HEK293 (cell line): ENCODE results near the gene ADPRHL1.
"Not testable (repeated sequence)": the region's sequence is repeated elsewhere in the genome, so short reads cannot be mapped to it uniquely, and the experiment has no call there.

Source experiments
- CTCF ChIA-PET: fragments of 350-600 bp; formaldehyde crosslinking; extraction: SDS; loops from one replicate; lab custom pipeline; 2021; ENCODE audit warnings: antibody characterized with exemption; lab: Yijun Ruan, JAX
- POLR2A ChIA-PET: fragments of 300-600 bp; formaldehyde crosslinking; extraction: SDS; loops from one replicate; lab custom pipeline; 2020; ENCODE audit warnings: antibody characterized with exemption, inconsistent platforms; lab: Yijun Ruan, JAX
- H3K27ac ChIP-seq: fragments of 200-500 bp; sonication (Bioruptor generic); 2 replicates; pipeline ENCODE4 v1.5.1; 2014; ENCODE audit warnings: low read depth, low read length, control low read depth, inconsistent platforms; ENCODE audit errors: extremely low read depth
- H3K36me3 ChIP-seq, 2 experiments: fragments of 200-500 bp in 1 of 2; sonication (Bioruptor generic) in 1 of 2; 1 replicate in 1 of 2; 2 replicates in 1 of 2; pipeline ENCODE4 v1.5.1; 2014 to 2017; ENCODE audit warnings: inconsistent platforms in 2 of 2, low read length in 2 of 2; ENCODE audit not compliant: control insufficient read depth in 2 of 2, insufficient read depth in 1 of 2
- H3K4me1 ChIP-seq: fragments of 200-500 bp; sonication (Bioruptor generic); 2 replicates; pipeline ENCODE4 v1.5.1; 2014; ENCODE audit warnings: mild to moderate bottlenecking, low read length, inconsistent platforms; ENCODE audit not compliant: control insufficient read depth, insufficient read depth
- H3K4me3 ChIP-seq: 2 replicates; pipeline ENCODE4 v1.5.1; 2011; ENCODE audit warnings: low read depth, mild to moderate bottlenecking, control low read depth, low read length, moderate library complexity
- H3K9me3 ChIP-seq: fragments of 200-500 bp; sonication (Bioruptor generic); 2 replicates; pipeline ENCODE4 v1.5.1; 2014; ENCODE audit warnings: low read depth, low read length, inconsistent platforms; ENCODE audit not compliant: control insufficient read depth, insufficient read depth
- GLIS1 ChIP-seq: fragments of 450-650 bp; formaldehyde crosslinking; IDR thresholded peaks from 2 replicates; pipeline ENCODE4 v1.5.1; 2016; ENCODE audit warnings: missing biosample characterization, missing genetic modification characterization
- REST ChIP-seq: fragments of 450-650 bp; formaldehyde crosslinking; IDR thresholded peaks from 2 replicates; pipeline ENCODE4 v1.5.1; 2016; ENCODE audit warnings: missing biosample characterization, missing genetic modification characterization
- YY2 ChIP-seq: fragments of 450-650 bp; formaldehyde crosslinking; IDR thresholded peaks from 2 replicates; pipeline ENCODE4 v1.5.1; 2016; ENCODE audit warnings: missing biosample characterization, missing genetic modification characterization
- ZEB2 ChIP-seq: fragments of 450-650 bp; formaldehyde crosslinking; IDR thresholded peaks from 2 replicates; pipeline ENCODE4 v1.5.1; 2016; ENCODE audit warnings: missing biosample characterization, missing genetic modification characterization
- ZFP37 ChIP-seq: fragments of 450-650 bp; formaldehyde crosslinking; IDR thresholded peaks from 2 replicates; pipeline ENCODE4 v1.5.1; 2016; ENCODE audit warnings: missing biosample characterization, missing genetic modification characterization
- ZFP41 ChIP-seq: fragments of 450-650 bp; formaldehyde crosslinking; IDR thresholded peaks from 2 replicates; pipeline ENCODE4 v1.5.1; 2016; ENCODE audit warnings: missing biosample characterization, missing genetic modification characterization, borderline replicate concordance
- ZNF157 ChIP-seq: fragments of 450-650 bp; formaldehyde crosslinking; IDR thresholded peaks from 2 replicates; pipeline ENCODE4 v1.5.1; 2016; ENCODE audit warnings: missing biosample characterization, missing genetic modification characterization
- ZNF324 ChIP-seq: fragments of 450-650 bp; formaldehyde crosslinking; IDR thresholded peaks from 2 replicates; pipeline ENCODE4 v1.5.1; 2016; ENCODE audit warnings: missing biosample characterization, missing genetic modification characterization
- ZNF335 ChIP-seq: fragments of 450-650 bp; formaldehyde crosslinking; conservative IDR thresholded peaks from 2 replicates; pipeline ENCODE4 v1.5.1; 2016; ENCODE audit warnings: missing biosample characterization, missing genetic modification characterization
- ZNF362 ChIP-seq: fragments of 450-650 bp; formaldehyde crosslinking; IDR thresholded peaks from 2 replicates; pipeline ENCODE4 v1.5.1; 2016; ENCODE audit warnings: missing biosample characterization, missing genetic modification characterization
- ZNF473 ChIP-seq: fragments of 450-650 bp; formaldehyde crosslinking; IDR thresholded peaks from 2 replicates; pipeline ENCODE4 v1.5.1; 2017; ENCODE audit warnings: missing biosample characterization, missing genetic modification characterization
- ZNF596 ChIP-seq: fragments of 450-650 bp; IDR thresholded peaks from 2 replicates; pipeline ENCODE4 v1.5.0; 2018; ENCODE audit warnings: missing biosample characterization, mild to moderate bottlenecking, missing genetic modification characterization, moderate library complexity
- ZNF645 ChIP-seq: fragments of 450-650 bp; formaldehyde crosslinking; IDR thresholded peaks from 2 replicates; pipeline ENCODE4; 2016; ENCODE audit warnings: missing biosample characterization, missing genetic modification characterization
- ZNF654 ChIP-seq: fragments of 450-650 bp; formaldehyde crosslinking; IDR thresholded peaks from 2 replicates; pipeline ENCODE4 v1.5.1; 2016; ENCODE audit warnings: low read depth, missing biosample characterization, missing genetic modification characterization
- ZNF670 ChIP-seq: fragments of 450-650 bp; formaldehyde crosslinking; IDR thresholded peaks from 2 replicates; pipeline ENCODE4 v1.5.1; 2016; ENCODE audit warnings: missing biosample characterization, missing genetic modification characterization, low read depth
- ZSCAN30 ChIP-seq: fragments of 450-650 bp; IDR thresholded peaks from 2 replicates; pipeline ENCODE4 v1.5.1; 2018; ENCODE audit warnings: missing biosample characterization, mild to moderate bottlenecking, missing genetic modification characterization, moderate library complexity
- TF ChIP-seq, protein P1 (sequence below): fragments of 450-650 bp; formaldehyde crosslinking; IDR thresholded peaks from 2 replicates; pipeline ENCODE4 v1.5.1; 2016; ENCODE audit warnings: missing biosample characterization, missing genetic modification characterization, low read depth

ADPRHL1 gene

GRCh38 chr13:113369881-113370280, 83.4 kb downstream of the ADPRHL1 start (continued):
- TF ChIP-seq, protein P1, sequence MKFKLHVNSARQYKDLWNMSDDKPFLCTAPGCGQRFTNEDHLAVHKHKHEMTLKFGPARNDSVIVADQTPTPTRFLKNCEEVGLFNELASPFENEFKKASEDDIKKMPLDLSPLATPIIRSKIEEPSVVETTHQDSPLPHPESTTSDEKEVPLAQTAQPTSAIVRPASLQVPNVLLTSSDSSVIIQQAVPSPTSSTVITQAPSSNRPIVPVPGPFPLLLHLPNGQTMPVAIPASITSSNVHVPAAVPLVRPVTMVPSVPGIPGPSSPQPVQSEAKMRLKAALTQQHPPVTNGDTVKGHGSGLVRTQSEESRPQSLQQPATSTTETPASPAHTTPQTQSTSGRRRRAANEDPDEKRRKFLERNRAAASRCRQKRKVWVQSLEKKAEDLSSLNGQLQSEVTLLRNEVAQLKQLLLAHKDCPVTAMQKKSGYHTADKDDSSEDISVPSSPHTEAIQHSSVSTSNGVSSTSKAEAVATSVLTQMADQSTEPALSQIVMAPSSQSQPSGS (tag by site-specific recombination), result no peak
- TF ChIP-seq ZNF670 (tag by site-specific recombination), result no peak
- no peak for TF ChIP-seq ZEB2
- no peak for TF ChIP-seq ZNF596 (tag by site-specific recombination)
- TF ChIP-seq YY2 (tag by site-specific recombination), result no peak
- TF ChIP-seq ZFP41 (tag by site-specific recombination), result no peak
- no peak for TF ChIP-seq REST
- no peak for TF ChIP-seq ZFP37
- no peak for TF ChIP-seq ZNF645

DNA sequence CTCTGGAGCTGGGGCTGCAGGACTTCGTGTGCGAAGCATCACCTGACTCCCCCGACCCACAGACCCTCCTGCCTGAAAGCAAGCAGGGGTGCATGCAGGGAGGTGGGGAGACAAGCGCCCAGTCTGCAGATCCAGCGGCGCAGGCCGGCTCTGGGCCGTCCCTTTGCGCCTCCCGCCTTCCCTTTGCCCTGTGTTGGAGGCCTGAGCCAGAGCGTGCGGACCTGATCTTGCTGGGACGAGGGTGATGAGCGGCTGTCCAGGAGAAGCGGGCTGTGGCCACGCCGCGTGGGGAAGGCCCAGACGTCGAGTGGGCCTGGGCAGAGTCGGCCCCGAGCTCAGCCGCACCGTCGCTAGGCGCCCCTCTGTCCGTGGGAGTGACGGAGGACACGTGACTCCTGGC, 84.1 kb downstream of the ADPRHL1 start:
- no peaks in the 10 kb centered on the region for H3K4me1 ChIP-seq
- no peak overlapping the region for H3K4me3 ChIP-seq
- TF ChIP-seq ZNF473 (tag by site-specific recombination) (no peak), ZNF654 (no peak), ZNF596 (tag by site-specific recombination) (no peak), GLIS1 (tag by site-specific recombination) (no peak), ZNF335 (tag by site-specific recombination) (no peak), ZNF157 (tag by site-specific recombination) (no peak), ZSCAN30 (tag by site-specific recombination) (no peak), ZNF324 (no peak), ZNF362 (tag by site-specific recombination) (no peak)
- no peak overlapping the region for H3K27ac ChIP-seq
- CTCF ChIA-PET, result interaction anchor here (0.6 kb wide), 1 partner anchor 95 kb away, joined by 4 read pairs; no protein-coding TSS in a partner anchor
- POLR2A ChIA-PET, result interaction anchor here (0.6 kb wide), 1 partner anchor 279 kb away, joined by 3 read pairs; no protein-coding TSS in a partner anchor
- no peaks in the 10 kb centered on the region for H3K36me3 ChIP-seq
- no peaks in the 10 kb centered on the region for H3K9me3 ChIP-seq

- H3K4me1 ChIP-seq, H3K36me3 ChIP-seq, H3K4me3 ChIP-seq, H3K9me3 ChIP-seq, H3K27ac ChIP-seq, POLR2A ChIA-PET: not testable (repeated sequence)
- CTCF ChIA-PET, result interaction anchor here (0.6 kb wide), 1 partner anchor 94 kb away, joined by 4 read pairs; no protein-coding TSS in a partner anchor
Measured at GRCh38 chr13:113368353-113368752, 84.9 kb downstream of the ADPRHL1 start.
